ENCODE measurements around the gene ABI3BP. TPM values are rescaled to one million over a fixed set of nuclear protein-coding genes. Genes with fewer than 3 reads are reported as not detected.

ABI3BP gene
- total and polyA plus RNA-seq, 4 donors = 1.9 to 4.2 (median 2.4) TPM

DNA sequence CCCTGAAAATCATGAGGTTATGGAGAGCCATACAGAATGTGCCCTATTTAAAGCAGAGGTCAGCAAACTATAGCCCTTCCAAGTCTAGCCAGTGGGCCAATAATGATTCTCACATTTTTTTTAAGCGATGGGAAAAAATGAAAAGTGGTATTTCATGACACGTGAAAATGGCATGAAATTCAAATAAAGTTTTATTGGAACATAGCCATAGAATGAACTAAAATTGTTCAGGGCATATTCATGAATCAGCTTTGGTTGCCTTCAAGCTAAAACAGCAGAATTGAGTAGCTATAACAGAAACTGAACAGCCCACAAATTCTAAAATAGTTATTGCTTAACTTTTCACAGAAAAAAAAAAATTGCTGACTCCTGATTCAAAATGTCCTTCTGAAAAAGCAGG lies 179.4 kb downstream of the ABI3BP start (continued):
- TF ChIP-seq FOXA1 (IDR thresholded peaks at IDR 0.05) = no peak
- TF ChIP-seq GABPA (IDR thresholded peaks at IDR 0.05 in 1 of 2, conservative IDR thresholded peaks at IDR 0.05 in 1 of 2) = no peak
- TF ChIP-seq TAF1 (conservative IDR thresholded peaks at IDR 0.05) = no peak
- TF ChIP-seq NR2F2 (IDR thresholded peaks at IDR 0.05) = no peak
- no peak for TF ChIP-seq HNF4G (IDR thresholded peaks at IDR 0.05)
- TF ChIP-seq HNF4A (conservative IDR thresholded peaks at IDR 0.05) = no peak
- TF ChIP-seq, protein P1, sequence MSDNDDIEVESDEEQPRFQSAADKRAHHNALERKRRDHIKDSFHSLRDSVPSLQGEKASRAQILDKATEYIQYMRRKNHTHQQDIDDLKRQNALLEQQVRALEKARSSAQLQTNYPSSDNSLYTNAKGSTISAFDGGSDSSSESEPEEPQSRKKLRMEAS (IDR thresholded peaks at IDR 0.05) = no peak
- TF ChIP-seq, protein P2, sequence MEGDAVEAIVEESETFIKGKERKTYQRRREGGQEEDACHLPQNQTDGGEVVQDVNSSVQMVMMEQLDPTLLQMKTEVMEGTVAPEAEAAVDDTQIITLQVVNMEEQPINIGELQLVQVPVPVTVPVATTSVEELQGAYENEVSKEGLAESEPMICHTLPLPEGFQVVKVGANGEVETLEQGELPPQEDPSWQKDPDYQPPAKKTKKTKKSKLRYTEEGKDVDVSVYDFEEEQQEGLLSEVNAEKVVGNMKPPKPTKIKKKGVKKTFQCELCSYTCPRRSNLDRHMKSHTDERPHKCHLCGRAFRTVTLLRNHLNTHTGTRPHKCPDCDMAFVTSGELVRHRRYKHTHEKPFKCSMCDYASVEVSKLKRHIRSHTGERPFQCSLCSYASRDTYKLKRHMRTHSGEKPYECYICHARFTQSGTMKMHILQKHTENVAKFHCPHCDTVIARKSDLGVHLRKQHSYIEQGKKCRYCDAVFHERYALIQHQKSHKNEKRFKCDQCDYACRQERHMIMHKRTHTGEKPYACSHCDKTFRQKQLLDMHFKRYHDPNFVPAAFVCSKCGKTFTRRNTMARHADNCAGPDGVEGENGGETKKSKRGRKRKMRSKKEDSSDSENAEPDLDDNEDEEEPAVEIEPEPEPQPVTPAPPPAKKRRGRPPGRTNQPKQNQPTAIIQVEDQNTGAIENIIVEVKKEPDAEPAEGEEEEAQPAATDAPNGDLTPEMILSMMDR (IDR thresholded peaks at IDR 0.05; ENCODE audit: low read depth, low read length, missing input control) = no peak

DNA sequence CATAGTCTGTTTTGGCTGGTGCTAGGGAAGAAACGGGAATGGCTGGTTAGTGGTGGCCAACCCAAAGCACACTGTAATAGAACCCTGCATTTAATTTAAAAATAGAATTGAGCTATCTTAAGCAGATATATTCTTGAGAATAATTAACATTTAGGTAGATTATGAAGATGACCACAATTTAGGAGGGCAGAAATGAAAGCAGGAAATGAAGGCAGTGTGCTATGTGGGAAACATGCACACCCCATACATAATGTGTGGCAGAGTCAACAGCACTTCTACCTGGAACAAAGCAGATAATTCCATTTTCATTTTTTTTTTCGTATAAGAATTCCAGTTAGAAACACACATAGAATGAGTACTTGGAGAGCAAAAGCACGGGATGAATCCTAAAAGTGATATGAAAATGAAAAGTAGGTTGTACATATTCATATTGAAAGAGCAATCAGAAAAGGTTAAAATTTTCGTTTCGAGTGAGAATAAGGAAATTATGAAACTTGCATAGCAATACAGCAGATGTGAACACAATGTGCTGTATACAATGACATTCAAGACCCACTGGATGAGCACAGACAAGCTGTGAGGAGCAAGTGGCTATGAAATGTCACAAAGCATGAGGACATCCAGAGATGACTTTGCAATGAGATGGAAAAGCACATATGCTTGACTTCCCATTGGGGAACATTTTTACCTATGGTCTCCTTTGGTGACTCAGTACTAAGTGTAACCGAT lies 181.3 kb downstream of the ABI3BP start:
- WGBS = 85% methylated on average over 6 of the region's 6 CpGs
- H3K36me3 ChIP-seq (ENCODE audit: control insufficient read depth in 4 of 4, insufficient read depth in 3 of 4, low read depth in 1 of 4, low read length in 3 of 4) = no peaks in the 10 kb centered on the region
- no peaks in the 10 kb centered on the region for H3K9me3 ChIP-seq (ENCODE audit: control insufficient read depth in 4 of 4, low read length in 3 of 4)
- no peak overlapping the region for H3K27ac ChIP-seq (ENCODE audit: low read depth in 1 of 2, low read length in 2 of 2)
- no peaks in the 10 kb centered on the region for H3K4me1 ChIP-seq (ENCODE audit: control insufficient read depth in 4 of 4, insufficient read depth in 4 of 4, low read length in 3 of 4)
- H3K27me3 ChIP-seq (ENCODE audit: control insufficient read depth in 4 of 4, insufficient read depth in 4 of 4, low read length in 3 of 4) = peaks cover 0 to 2% (median 0%) of the 10 kb centered on the region in 4 donors
- DNase-seq (ENCODE audit: low spot score) = no peak
- no peak overlapping the region for H3K9ac ChIP-seq (ENCODE audit: low read depth in 1 of 2, low read length in 2 of 2)
- TF ChIP-seq RXRA (IDR thresholded peaks at IDR 0.05) = no peak
- no peak for TF ChIP-seq NR2F2 (IDR thresholded peaks at IDR 0.05)
- no peak for TF ChIP-seq HNF4A (conservative IDR thresholded peaks at IDR 0.05)
- TF ChIP-seq, protein P3, sequence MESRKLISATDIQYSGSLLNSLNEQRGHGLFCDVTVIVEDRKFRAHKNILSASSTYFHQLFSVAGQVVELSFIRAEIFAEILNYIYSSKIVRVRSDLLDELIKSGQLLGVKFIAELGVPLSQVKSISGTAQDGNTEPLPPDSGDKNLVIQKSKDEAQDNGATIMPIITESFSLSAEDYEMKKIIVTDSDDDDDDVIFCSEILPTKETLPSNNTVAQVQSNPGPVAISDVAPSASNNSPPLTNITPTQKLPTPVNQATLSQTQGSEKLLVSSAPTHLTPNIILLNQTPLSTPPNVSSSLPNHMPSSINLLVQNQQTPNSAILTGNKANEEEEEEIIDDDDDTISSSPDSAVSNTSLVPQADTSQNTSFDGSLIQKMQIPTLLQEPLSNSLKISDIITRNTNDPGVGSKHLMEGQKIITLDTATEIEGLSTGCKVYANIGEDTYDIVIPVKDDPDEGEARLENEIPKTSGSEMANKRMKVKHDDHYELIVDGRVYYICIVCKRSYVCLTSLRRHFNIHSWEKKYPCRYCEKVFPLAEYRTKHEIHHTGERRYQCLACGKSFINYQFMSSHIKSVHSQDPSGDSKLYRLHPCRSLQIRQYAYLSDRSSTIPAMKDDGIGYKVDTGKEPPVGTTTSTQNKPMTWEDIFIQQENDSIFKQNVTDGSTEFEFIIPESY (IDR thresholded peaks at IDR 0.05) = no peak
- TF ChIP-seq FOXA1 (IDR thresholded peaks at IDR 0.05) = no peak
- no peak for TF ChIP-seq RAD21 (IDR thresholded peaks at IDR 0.05)
- no peak for TF ChIP-seq YY1 (IDR thresholded peaks at IDR 0.05)
- TF ChIP-seq, protein P1 (IDR thresholded peaks at IDR 0.05) = no peak
- no peak for TF ChIP-seq GABPA (IDR thresholded peaks at IDR 0.05 in 1 of 2, conservative IDR thresholded peaks at IDR 0.05 in 1 of 2)
- TF ChIP-seq JUND (IDR thresholded peaks at IDR 0.05) = no peak
- TF ChIP-seq SP1 (IDR thresholded peaks at IDR 0.05) = no peak
- TF ChIP-seq, protein P2 (IDR thresholded peaks at IDR 0.05; ENCODE audit: low read depth, low read length, missing input control) = no peak
- no peak for TF ChIP-seq TAF1 (conservative IDR thresholded peaks at IDR 0.05)
- TF ChIP-seq, protein P4, sequence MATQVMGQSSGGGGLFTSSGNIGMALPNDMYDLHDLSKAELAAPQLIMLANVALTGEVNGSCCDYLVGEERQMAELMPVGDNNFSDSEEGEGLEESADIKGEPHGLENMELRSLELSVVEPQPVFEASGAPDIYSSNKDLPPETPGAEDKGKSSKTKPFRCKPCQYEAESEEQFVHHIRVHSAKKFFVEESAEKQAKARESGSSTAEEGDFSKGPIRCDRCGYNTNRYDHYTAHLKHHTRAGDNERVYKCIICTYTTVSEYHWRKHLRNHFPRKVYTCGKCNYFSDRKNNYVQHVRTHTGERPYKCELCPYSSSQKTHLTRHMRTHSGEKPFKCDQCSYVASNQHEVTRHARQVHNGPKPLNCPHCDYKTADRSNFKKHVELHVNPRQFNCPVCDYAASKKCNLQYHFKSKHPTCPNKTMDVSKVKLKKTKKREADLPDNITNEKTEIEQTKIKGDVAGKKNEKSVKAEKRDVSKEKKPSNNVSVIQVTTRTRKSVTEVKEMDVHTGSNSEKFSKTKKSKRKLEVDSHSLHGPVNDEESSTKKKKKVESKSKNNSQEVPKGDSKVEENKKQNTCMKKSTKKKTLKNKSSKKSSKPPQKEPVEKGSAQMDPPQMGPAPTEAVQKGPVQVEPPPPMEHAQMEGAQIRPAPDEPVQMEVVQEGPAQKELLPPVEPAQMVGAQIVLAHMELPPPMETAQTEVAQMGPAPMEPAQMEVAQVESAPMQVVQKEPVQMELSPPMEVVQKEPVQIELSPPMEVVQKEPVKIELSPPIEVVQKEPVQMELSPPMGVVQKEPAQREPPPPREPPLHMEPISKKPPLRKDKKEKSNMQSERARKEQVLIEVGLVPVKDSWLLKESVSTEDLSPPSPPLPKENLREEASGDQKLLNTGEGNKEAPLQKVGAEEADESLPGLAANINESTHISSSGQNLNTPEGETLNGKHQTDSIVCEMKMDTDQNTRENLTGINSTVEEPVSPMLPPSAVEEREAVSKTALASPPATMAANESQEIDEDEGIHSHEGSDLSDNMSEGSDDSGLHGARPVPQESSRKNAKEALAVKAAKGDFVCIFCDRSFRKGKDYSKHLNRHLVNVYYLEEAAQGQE (IDR thresholded peaks at IDR 0.05) = no peak
- TF ChIP-seq EGR1 (IDR thresholded peaks at IDR 0.05; ENCODE audit: low read depth in 2 of 2) = no peak
- no peak for TF ChIP-seq HNF4G (IDR thresholded peaks at IDR 0.05)
- TF ChIP-seq FOXA2 (IDR thresholded peaks at IDR 0.05) = no peak
- TF ChIP-seq, protein P5, sequence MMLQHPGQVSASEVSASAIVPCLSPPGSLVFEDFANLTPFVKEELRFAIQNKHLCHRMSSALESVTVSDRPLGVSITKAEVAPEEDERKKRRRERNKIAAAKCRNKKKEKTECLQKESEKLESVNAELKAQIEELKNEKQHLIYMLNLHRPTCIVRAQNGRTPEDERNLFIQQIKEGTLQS (IDR thresholded peaks at IDR 0.05) = no peak
- H3K4me3 ChIP-seq (ENCODE audit: low read depth in 1 of 3, low read length in 3 of 3) = no peak overlapping the region
